NCI-H2107 treated with DMSO at 0.1 percent for 48 hours (cell line): ENCODE results near the gene GRAPL.
"Not testable (repeated sequence)": the region's sequence is repeated elsewhere in the genome, so short reads cannot be mapped to it uniquely, and the experiment has no call there.

Experiments used
- DNase-seq: peaks from one replicate; lab custom pipeline; 2025; ENCODE audit not compliant: unreplicated experiment; lab: John Stamatoyannopoulos, UW

Gene GRAPL

DNA sequence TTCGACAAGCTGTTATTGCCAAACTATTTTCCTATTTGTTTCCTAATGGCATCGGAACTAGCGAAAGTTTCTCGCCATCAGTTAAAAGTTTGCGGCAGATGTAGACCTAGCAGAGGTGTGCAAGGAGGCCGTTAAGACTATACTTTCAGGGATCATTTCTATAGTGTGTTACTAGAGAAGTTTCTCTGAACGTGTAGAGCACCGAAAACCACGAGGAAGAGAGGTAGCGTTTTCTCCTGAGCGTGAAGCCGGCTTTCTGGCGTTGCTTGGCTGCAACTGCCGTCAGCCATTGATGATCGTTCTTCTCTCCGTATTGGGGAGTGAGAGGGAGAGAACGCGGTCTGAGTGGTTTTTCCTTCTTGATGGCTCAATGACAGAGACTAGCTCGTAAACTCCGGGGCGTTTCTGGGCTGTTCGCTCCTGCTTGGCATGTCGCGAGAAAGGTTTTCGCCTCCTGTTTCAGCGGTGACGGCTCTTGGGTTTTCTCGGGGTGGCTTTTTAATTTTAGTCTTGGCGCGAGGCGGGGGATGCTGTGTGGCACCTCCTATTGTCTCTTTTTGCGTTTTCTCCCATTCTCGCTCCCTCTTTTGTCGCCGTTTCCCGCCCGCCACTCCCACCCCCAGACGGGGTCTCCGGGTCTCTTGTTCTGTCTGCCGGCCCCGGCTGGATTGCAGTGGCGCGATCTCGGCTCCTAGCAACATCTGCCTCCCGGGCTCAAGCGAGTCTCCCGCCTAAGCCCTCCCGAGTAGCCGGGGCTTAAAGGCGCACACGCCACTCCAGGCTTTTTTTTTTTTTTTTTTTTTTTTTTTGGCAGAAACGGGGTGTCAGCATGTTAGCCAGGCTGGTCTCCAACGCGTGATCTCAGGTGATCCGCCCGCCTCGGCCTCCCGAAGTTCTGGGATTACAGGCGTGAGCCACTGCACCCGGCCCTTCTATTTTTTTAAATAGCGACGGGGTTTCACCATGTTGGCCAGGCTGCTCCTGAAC is 60.8 kb downstream of the GRAPL start:
- DNase-seq = not testable (repeated sequence)

DNA sequence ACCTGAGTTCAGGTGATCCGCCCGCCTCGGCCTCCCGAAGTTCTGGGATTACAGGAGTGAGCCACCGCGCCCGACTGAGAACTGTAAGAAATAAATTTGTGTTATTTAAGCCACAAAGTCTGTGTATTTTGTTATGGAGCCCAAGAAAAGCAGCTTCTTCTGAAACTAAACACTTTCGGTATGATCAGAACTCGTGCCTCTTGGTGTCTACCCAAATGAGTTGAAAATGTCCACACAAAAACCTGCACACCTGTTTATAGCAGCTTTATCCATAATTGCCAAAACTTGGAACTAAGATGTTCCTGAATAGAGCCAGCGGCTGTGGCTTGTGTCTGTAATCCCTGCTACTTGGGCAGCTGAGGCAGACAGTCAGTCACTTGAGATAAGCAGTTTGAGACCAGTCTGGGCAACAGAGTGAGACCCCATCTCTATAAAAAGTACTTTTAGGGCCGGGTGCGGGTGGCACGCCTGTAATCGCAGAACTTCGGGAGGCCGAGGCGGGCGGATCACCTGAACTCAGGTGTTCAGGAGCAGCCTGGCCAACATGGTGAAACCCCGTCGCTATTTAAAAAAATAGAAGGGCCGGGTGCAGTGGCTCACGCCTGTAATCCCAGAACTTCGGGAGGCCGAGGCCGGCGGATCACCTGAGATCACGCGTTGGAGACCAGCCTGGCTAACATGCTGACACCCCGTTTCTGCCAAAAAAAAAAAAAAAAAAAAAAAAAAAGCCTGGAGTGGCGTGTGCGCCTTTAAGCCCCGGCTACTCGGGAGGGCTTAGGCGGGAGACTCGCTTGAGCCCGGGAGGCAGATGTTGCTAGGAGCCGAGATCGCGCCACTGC is 61.7 kb downstream of the GRAPL start:
- not testable (repeated sequence) for DNase-seq

DNA sequence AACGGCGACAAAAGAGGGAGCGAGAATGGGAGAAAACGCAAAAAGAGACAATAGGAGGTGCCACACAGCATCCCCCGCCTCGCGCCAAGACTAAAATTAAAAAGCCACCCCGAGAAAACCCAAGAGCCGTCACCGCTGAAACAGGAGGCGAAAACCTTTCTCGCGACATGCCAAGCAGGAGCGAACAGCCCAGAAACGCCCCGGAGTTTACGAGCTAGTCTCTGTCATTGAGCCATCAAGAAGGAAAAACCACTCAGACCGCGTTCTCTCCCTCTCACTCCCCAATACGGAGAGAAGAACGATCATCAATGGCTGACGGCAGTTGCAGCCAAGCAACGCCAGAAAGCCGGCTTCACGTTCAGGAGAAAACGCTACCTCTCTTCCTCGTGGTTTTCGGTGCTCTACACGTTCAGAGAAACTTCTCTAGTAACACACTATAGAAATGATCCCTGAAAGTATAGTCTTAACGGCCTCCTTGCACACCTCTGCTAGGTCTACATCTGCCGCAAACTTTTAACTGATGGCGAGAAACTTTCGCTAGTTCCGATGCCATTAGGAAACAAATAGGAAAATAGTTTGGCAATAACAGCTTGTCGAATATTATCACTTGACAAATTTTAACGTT is 62.5 kb downstream of the GRAPL start:
- DNase-seq = not testable (repeated sequence)

DNA sequence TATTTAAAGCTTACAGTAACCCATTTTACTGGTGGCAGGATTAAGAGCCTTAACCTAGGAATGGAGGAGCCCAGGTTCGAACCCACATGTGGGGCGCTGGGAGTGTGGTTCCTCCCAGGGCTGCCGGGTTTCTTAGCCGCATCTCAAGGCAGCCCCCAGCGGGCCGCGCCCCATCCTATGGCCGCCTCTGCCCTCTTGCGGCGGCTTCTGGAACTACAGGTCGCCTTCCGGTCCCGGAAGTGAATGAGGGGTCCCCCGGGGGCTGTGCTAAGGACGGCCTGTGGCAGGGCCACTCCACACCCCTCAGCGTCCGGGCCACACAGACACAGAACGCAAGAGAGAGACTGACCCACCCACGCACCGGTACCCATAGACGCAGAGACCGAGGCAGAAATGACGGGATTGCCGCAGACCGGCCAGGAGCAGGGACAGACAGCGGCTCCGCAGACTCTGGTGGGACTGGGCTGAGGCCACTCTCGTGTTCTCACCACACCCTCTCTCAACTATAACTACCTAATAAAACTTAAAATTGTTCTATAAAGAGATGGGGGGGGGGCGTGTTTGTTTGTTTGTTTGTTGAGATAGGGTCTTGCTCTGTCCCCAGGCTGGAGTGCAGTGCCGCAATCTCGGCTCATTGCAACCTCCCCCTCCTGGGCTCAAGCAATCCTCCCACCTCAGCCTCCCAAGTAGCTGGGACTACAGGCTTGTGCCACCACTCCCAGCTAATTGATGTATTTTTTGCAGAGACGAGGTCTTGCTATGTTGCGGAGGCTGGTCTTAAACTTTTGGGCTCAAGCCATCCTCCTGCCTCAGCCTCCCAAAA is 69.2 kb downstream of the GRAPL start:
- not testable (repeated sequence) for DNase-seq

DNA sequence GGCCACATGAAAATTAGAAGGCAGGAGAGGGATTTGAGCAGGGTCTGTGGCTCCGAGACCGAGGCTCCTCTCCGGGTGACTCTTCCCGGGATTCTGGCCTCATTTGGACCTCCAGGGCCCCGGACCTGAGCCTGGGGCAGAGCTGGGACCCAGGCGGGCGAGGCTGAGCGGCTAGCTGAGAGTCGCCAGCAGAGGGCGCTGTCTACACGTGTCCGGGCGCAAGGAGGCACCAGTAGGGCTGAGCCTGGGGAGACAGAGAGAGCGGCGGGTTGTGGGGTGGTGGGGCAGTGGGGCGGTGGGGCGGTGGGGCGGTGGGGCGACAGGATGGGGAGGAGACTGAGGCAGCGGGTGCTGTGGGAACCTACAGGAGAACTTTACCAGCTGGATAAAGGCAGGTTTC is 75.1 kb downstream of the GRAPL start:
- DNase-seq = not testable (repeated sequence)

DNA sequence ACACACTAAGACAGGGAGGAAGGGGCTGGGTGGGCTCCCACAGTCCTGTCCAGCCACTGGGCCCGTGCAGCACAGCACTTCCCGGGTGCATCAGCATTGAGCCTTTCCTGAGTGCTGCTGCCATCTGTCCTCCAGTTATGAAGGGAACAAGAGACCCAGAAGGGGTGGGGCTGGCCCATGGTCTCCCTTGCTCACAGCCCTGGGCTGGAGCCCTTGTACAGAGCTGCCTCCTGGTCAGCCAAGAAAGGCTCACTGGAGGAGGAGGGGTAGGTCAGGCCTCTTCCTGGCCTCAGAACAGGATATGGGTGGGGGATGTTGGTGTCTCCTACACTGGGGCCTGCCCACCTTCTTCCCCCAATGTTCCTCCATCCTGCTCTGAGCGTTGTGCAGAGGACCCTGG is 76.0 kb downstream of the GRAPL start:
- DNase-seq = not testable (repeated sequence)
